ENCODE measurements around the gene PACS1. TPM values are rescaled to one million over a fixed set of nuclear protein-coding genes. Genes with fewer than 3 reads are reported as not detected.
"Not testable (repeated sequence)": the region's sequence is repeated elsewhere in the genome, so short reads cannot be mapped to it uniquely, and the experiment has no call there.

The PACS1 gene
- total RNA-seq (ENCODE audit: insufficient read depth, low replicate concordance) = 42.6 TPM

DNA sequence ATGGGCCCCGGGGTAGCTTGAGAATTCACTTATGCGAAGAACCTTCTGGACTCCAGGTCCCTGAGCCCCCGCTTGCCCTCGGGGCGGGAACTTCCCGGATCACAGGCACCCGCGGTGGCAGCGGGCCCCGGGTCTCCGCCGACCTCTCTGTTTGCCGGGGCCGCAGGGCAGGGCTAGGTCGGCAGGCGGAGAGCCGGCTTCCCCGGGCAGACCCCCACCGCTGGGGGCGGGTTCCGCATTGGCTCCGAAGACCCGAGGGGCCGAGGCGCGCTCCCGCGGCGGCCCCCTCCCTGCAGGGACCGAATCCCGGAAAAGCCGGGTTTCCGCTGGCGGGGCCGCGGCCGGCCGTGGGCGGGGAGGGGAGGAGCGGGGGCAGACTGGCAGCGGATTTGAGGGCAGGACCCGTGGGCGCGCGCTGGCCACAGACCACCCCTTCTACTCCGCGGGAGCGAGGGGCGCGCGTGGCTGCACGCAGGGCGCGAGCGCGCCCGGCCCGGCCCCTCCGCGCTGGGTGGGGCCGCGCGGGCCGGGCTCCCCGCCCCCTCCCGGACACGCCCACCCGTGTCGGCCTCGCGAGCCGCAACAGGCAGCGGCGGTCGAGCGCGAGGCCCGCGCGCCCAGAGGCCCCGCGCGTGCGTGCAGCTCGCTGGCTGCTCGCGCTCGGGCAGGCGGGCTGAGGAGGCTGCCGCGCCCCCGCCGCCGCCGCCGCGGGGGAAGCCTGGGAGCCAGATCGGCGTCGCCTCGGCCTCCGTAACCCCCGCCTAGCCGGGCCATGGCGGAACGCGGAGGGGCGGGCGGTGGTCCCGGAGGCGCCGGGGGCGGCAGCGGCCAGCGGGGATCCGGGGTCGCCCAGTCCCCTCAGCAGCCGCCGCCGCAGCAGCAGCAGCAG is at the start of gene PACS1:
TSS of gene PACS1 (plus strand) at position 558 of the 889 bp plus-strand sequence. CDS start at position 773, 215 bp downstream.
- DNase-seq (ENCODE audit: low spot score) = peak; percentile 91

- DNase-seq (ENCODE audit: low spot score) = no peak
Measured at GRCh38 chr11:66020618-66021357, 49.3 kb upstream of the PACS1 start.

DNA sequence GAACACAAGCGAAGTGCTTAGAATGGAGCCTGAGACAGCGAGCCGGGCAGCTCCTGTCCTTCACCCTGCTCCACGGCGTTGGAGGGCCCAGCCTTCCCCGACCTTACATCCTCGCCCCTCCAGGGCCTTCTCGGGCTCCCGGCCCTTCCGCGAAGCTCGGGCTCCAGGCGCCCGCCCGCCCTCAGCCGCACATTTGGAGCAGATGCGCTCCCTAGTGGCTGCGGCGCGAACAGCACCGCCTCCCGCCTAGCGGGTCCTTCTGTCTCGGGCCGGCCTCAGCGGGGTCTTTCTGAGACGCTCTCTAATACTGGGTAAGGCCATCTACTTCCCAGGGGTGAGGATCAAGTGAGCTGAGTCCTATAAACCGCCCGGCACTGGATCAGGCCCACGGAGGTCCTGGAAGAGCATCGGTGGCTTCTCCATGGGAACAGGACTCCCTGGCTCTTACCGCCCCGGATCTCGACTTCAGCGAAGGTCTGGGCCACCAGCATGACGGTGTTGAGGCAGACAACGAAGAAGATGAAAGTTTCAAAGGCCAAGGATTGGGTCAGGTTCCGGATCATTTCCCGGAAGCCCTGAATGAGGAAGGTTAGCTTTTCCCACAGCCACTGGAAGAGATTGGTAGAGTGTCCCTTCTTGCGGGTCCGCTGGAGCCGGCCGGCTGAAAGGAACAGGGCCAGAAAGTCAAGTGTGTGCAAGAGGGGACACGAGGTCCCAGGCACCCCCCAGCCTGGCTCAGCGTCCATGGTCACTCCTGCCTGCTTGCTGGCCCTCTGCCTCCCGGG is 47.5 kb upstream of the PACS1 start:
- DNase-seq (ENCODE audit: low spot score) = peak; percentile 52

GRCh38 chr11:66023186-66023440 is 47.0 kb upstream of the PACS1 start:
- DNase-seq (ENCODE audit: low spot score) = not testable (repeated sequence)

- no peak for DNase-seq (ENCODE audit: low spot score)
Measured at GRCh38 chr11:66026017-66026529, 44.0 kb upstream of the PACS1 start, which contains the start of gene CATSPER1. Gene CATSPER1, minus strand, starts transcription at chr11:66026479. Its CDS starts 100 bp downstream, at chr11:66026379.

DNA sequence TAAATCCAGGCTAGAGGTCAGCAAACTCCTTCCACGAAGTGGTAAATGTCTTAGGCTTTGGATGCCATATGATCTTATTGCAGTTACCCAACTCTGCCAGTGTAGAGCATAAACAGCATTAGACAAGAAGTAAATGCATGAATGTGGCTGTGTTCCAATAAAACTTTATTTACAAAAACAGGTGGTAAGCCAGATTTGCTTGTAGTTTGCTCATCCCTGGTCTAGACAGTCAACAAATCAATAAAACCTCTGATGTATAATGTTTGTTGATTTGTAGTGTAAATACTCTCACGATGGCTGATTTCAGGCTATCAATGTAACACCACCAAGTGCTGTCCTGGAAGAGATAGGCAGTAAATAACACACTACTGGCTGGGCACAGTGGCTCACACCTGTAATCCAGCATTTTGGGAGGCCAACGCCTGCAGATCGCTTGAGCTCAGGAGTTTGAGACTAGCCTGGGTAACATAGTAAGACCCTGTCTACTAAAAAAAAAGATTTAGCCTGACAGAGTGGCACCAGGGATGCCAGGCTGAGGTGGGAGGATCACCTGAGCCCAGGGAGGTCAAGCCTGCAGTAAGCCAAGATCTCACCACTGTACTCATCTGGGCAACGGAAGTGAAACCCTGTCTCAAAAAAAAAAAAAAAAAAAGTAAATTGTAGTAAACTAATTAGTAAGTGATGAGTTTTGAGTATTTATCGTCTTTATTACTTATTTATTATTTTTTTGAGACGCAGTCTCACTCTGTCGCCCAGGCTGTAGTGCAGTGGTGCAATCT is 36.9 kb upstream of the PACS1 start:
- no peak for DNase-seq (ENCODE audit: low spot score)

GRCh38 chr11:66035653-66036333 is 34.3 kb upstream of the PACS1 start:
- DNase-seq (ENCODE audit: low spot score) = no peak

GRCh38 chr11:66036334-66036710 is 33.8 kb upstream of the PACS1 start:
- no peak for DNase-seq (ENCODE audit: low spot score)

DNA sequence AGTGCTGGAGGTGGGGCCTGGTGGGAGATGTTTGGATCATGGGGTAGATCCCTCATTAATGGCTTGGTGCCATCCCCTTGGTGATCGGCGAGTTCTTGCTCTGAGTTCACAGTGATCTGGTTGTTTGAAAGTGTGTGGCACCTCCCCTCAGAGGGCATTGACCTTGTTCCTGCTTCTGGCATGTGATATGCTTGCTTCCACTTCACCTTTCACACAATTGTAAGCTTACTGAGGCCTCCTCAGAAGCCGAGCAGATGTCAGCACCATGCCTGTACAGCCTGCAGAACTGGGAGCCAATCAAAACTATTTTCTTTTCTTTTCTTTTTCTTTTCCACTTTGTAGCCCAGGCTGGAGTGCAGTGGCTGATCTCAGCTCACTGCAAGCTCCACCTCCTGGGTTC is 32.7 kb upstream of the PACS1 start:
- DNase-seq (ENCODE audit: low spot score) = no peak

- DNase-seq (ENCODE audit: low spot score) = no peak
Measured at GRCh38 chr11:66039765-66040164, 30.3 kb upstream of the PACS1 start.

GRCh38 chr11:66042227-66042995 is 27.7 kb upstream of the PACS1 start:
- DNase-seq (ENCODE audit: low spot score) = no peak

- no peak for DNase-seq (ENCODE audit: low spot score)
Measured at GRCh38 chr11:66042996-66043906, 26.8 kb upstream of the PACS1 start.

DNA sequence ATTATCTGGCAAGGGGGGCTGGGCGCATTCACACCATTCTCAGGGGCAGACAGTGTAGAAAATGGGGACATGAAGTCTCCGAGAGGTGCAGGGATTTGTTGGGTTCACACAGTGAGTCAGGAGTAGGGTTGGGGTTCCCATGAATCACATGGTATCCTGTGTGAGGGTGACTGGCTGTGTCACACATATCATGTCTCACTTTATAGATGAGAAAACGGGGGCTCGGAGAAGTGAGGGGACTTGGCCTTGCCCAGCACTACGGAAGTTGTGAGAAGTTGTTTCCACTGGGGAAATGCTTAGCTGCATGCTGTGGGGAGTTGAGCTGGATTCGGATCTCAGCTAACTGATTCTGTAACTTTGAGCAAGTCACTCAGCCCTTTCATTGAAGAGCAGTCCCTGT is 25.3 kb upstream of the PACS1 start:
- no peak for DNase-seq (ENCODE audit: low spot score)

DNA sequence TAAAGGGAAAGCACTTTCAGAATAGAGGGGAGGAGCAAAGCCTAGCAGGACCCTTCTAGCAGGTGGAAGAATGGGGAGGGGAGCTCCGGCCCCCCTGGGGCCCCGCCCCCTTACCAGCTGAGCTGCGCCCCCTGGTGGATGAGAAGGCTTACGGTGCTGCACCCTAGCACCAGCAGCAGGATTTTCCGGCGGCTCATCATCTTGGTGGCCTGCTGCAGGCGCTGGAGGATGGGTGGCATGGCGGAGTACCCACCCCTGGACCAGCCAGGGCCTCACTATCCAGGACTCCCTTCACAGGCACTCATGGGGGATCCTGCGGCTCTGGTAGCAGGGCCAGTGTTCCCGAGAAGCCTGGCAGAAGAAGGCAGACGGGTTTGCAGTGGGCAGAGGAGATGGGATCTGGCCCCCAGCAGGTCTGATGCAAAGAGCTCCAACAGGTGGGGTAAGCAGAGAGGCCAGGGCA is 24.9 kb upstream of the PACS1 start:
- DNase-seq (ENCODE audit: low spot score) = peak; percentile 64

- DNase-seq (ENCODE audit: low spot score) = no peak
Measured at GRCh38 chr11:66046901-66047300, 23.2 kb upstream of the PACS1 start.

GRCh38 chr11:66047541-66048365 is 22.3 kb upstream of the PACS1 start:
- DNase-seq (ENCODE audit: low spot score) = no peak

- no peak for DNase-seq (ENCODE audit: low spot score)
Measured at GRCh38 chr11:66048547-66049323, 21.3 kb upstream of the PACS1 start, which contains the start of gene GAL3ST3. Gene GAL3ST3, minus strand, starts transcription at chr11:66049161. Its CDS starts 3,746 bp downstream, at chr11:66045415.
